HepG2 (cell line): ENCODE measurements around the gene ZNF618. TPM values are rescaled to one million over a fixed set of nuclear protein-coding genes. Genes with fewer than 3 reads are reported as not detected.

Experiments used
- ATAC-seq: fragments of 200-7000 bp; cut with Tn5 transposase; 3 replicates; pipeline ENCODE4 v1.9.1; 2020; ENCODE audit warnings: mild to moderate bottlenecking, moderate library complexity
- BruUV-seq: library from RNA; stranded (reverse); fragments of 400-500 nt; replicated peaks from 2 replicates; lab custom pipeline; 2021; lab: Mats Ljungman, UMichigan
- CTCF ChIA-PET: fragments of 300-600 bp; formaldehyde crosslinking; extraction: SDS; loops from one replicate; lab custom pipeline; 2021; ENCODE audit warnings: low total read pairs, inconsistent platforms, low intra/inter-chr PET ratio; lab: Yijun Ruan, JAX
- POLR2A ChIA-PET: fragments of 350-600 bp; sonication (Branson Sonifier 250); formaldehyde crosslinking; loops from one replicate; lab custom pipeline; 2020; ENCODE audit warnings: antibody characterized with exemption, inconsistent platforms; lab: Yijun Ruan, JAX
- DNase-seq: peaks from one replicate; pipeline ENCODE4 v3.0.0-alpha.2; 2015; ENCODE audit warnings: low spot score
- FAIRE-seq: peaks from 3 replicates; lab custom pipeline; 2011; peaks lifted over from hg19 to GRCh38; lab: Jason Lieb, UNC
- H2AFZ ChIP-seq: one replicate; pipeline ENCODE4 v1.6.1; 2011; ENCODE audit warnings: low read length, inconsistent platforms
- H3K27ac ChIP-seq: fragments of 300-600 bp; 3 replicates; pipeline ENCODE4 v1.8.0; 2011; ENCODE audit warnings: mixed run types, mild to moderate bottlenecking, mixed read lengths, low read length, inconsistent platforms; ENCODE audit not compliant: insufficient read depth; ENCODE audit errors: extremely low read length
- H3K27me3 ChIP-seq, 2 experiments: fragments of 200-600 bp in 1 of 2; 2 replicates in 1 of 2; 3 replicates in 1 of 2; pipeline versions ENCODE4 v1.6.0 to v1.8.0; 2011; ENCODE audit warnings: low read length in 2 of 2, mild to moderate bottlenecking in 2 of 2, moderate library complexity in 2 of 2, inconsistent platforms in 1 of 2; ENCODE audit not compliant: insufficient read depth in 2 of 2, control insufficient read depth in 1 of 2
- H3K36me3 ChIP-seq, 2 experiments: fragments of 200-600 bp in 1 of 2; replicated peaks in 1 of 2; 2 replicates in 1 of 2; 3 replicates in 1 of 2; pipeline versions ENCODE4 v1.5.1 to v1.8.0; 2011; ENCODE audit warnings: low read length in 2 of 2, inconsistent platforms in 1 of 2; ENCODE audit not compliant: insufficient read depth in 2 of 2, control insufficient read depth in 1 of 2
- H3K4me1 ChIP-seq: 2 replicates; pipeline ENCODE4 v1.5.1; 2012; ENCODE audit warnings: low read length, inconsistent platforms; ENCODE audit not compliant: insufficient read depth
- H3K4me2 ChIP-seq: 2 replicates; pipeline ENCODE4 v1.6.0; 2011; ENCODE audit warnings: low read depth, low read length, inconsistent platforms
- H3K4me3 ChIP-seq, 3 experiments: fragments of 200-600 bp in 1 of 3; sonication (generic), shearing (Covaris generic) in 1 of 3; replicated peaks in 1 of 3; 2 replicates each; pipeline ENCODE4 v1.5.1; 2011 to 2016; ENCODE audit warnings: low read length in 3 of 3, inconsistent platforms in 2 of 3, low read depth in 2 of 3, mild to moderate bottlenecking in 2 of 3, control low read depth in 1 of 3, mixed read lengths in 1 of 3; ENCODE audit not compliant: insufficient read depth in 1 of 3
- H3K79me2 ChIP-seq: one replicate; pipeline ENCODE4 v1.6.1; 2011; ENCODE audit warnings: low read length, inconsistent platforms; ENCODE audit not compliant: insufficient read depth
- H3K9ac ChIP-seq: 2 replicates; pipeline ENCODE4 v1.6.0; 2011; ENCODE audit warnings: mild to moderate bottlenecking, low read depth, low read length, inconsistent platforms; ENCODE audit not compliant: insufficient read depth
- H3K9me3 ChIP-seq: 2 replicates; pipeline ENCODE4 v1.5.1; 2012; ENCODE audit warnings: mild to moderate bottlenecking, low read length
- H4K20me1 ChIP-seq: 2 replicates; pipeline ENCODE4 v1.6.0; 2011; ENCODE audit warnings: inconsistent platforms, mild to moderate bottlenecking, low read length, moderate library complexity; ENCODE audit not compliant: insufficient read depth
- ETV6 ChIP-seq: sonication (generic); formaldehyde crosslinking; conservative IDR thresholded peaks from 2 replicates; pipeline ENCODE4 v1.4.0; 2020; ENCODE audit warnings: missing genetic modification reagents
- HCFC1 ChIP-seq: fragments of 150-350 bp; IDR thresholded peaks from 2 replicates; pipeline ENCODE4 v1.6.1; 2014; ENCODE audit warnings: low read depth, low read length
- KLF15 ChIP-seq: sonication (generic); formaldehyde crosslinking; IDR thresholded peaks from 2 replicates; pipeline ENCODE4 v1.8.1; 2023; ENCODE audit warnings: borderline replicate concordance, mild to moderate bottlenecking, inconsistent platforms, missing genetic modification reagents, mixed read lengths
- ZNF343 ChIP-seq: sonication (generic); formaldehyde crosslinking; IDR thresholded peaks from 2 replicates; pipeline ENCODE4 v1.4.0; 2020; ENCODE audit warnings: mild to moderate bottlenecking, missing genetic modification reagents
- ZNF687 ChIP-seq: sonication (generic); formaldehyde crosslinking; IDR thresholded peaks from 2 replicates; pipeline ENCODE4 v1.5.1; 2020; ENCODE audit warnings: mild to moderate bottlenecking, missing genetic modification reagents, moderate library complexity
- ZSCAN12 ChIP-seq: sonication (generic); formaldehyde crosslinking; IDR thresholded peaks from 2 replicates; pipeline ENCODE4 v1.9.0; 2021; ENCODE audit warnings: mild to moderate bottlenecking, missing genetic modification reagents
- WGBS: methylation state at CpG from one replicate; pipeline ENCODE4 v1.1.6; 2017; ENCODE audit warnings: low lambda C conversion rate; 5-methylcytosine and 5-hydroxymethylcytosine counted together
- in situ Hi-C: cut with HindIII; loops from 2 replicates; pipeline ENCODE4 v1.10.0; 2017; ENCODE audit warnings: low pct_unique_long_range_greater_than_20kb; ENCODE audit not compliant: extremely low pct_ligation_motif_present
- intact Hi-C: fragments of 100-400 bp; cut with micrococcal nuclease; formaldehyde crosslinking; loops from one replicate; pipeline ENCODE4 v1.10.0; 2022; ENCODE audit not compliant: unreplicated experiment
- polyA plus RNA-seq, 8 experiments: library from polyadenylated mRNA; depleted of rRNA in 3 of 8; stranded (reverse) in 7 of 8; unstranded in 1 of 8; fragments of >200 nt; fragmentation: Illumina TruSeq in 4 of 8; extraction: Trizol in 4 of 8; gene quantifications; 2 replicates each; pipeline versions ENCODE4 v1.2.1 to v1.2.3, GENCODE V29; 2011 to 2016; ENCODE audit warnings: low read depth in 4 of 8, missing spikeins in 1 of 8, mixed read lengths in 1 of 8; ENCODE audit not compliant: insufficient read depth in 1 of 8
- total RNA-seq, 5 experiments: library from RNA; depleted of rRNA; stranded (reverse); fragments of >200 nt; fragmentation: Illumina TruSeq; extraction: Trizol; gene quantifications; 2 replicates each; pipeline ENCODE4 v1.2.3, GENCODE V29; 2016; ENCODE audit warnings: low read depth in 1 of 5

The ZNF618 gene
- total and polyA plus RNA-seq, 2 of the 13 experiments (the other 11 are each of a cell fraction or from before 2014, with no cell fraction given) = 0.07 TPM

DNA sequence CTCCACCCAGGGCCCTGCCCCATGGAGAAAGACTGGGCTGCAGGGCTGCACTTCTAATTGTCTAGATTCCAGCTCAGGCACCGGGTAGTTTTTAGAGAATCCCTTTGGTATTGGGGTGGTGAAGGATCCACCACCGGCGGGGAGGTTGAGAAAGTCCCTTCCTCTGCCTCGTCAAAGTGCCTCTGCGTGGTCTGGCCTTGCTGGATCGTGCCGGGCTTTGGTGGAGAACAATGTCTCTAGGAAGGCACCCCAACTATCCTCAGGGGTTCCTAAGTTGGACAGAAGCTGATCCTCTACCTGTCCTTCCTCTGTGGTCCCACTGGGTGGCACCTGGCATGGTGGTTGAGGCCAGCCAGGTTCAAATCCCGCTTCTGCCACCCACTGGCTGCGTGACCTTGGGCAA, 209.3 kb downstream of the ZNF618 start:
- CTCF ChIA-PET = no interaction called here
- H3K27me3 ChIP-seq = no peaks in the 10 kb centered on the region

More for the DNA sequence above, 209.3 kb downstream of the ZNF618 start:
- Histone ChIP-seq H3K9me3 (no peaks in the 10 kb centered on the region), H3K36me3 (no peaks in the 10 kb centered on the region), H3K4me3 (no peak overlapping the region), H3K4me1 (peaks cover 59% of the 10 kb centered on the region), H2AFZ (no peak overlapping the region), H3K27ac (no peak overlapping the region), H3K4me2 (no peak overlapping the region), H3K79me2 (no peaks in the 10 kb centered on the region), H4K20me1 (no peaks in the 10 kb centered on the region), H3K9ac (no peak overlapping the region)
- no peak for FAIRE-seq
- 97% methylated on average over 6 of the region's 9 CpGs for WGBS
- POLR2A ChIA-PET = interaction anchor here (1.3 to 2.6 kb wide), 3 partner anchors 14 to 90 kb away, joined by 3 to 8 read pairs (median 5); partner anchors contain the start of gene KIF12
- TF ChIP-seq ZNF343 (CRISPR knock-in tag) = no peak
- TF ChIP-seq HCFC1 = no peak
- TF ChIP-seq KLF15 (CRISPR knock-in tag) = no peak
- TF ChIP-seq ZSCAN12 (CRISPR knock-in tag) = no peak
- no peak for TF ChIP-seq ETV6 (CRISPR knock-in tag)
- TF ChIP-seq ZNF687 (CRISPR knock-in tag) = peak; percentile 19; the same call in 1 of the 2 replicates
- ATAC-seq = no peak
- DNase-seq = no peak
- no TSS peak for BruUV-seq
- intact Hi-C loops (no loop called here), in situ Hi-C loops (no loop called here)
